H7 (cell line): Measurements from ENCODE around the gene HSD3B2. TPM values are rescaled to one million over a fixed set of nuclear protein-coding genes. Genes with fewer than 3 reads are reported as not detected.

ENCODE experiments used
- DNase-seq: peaks from one replicate; pipeline ENCODE4 v3.0.0; 2012
- H3K27me3 ChIP-seq: 2 replicates; pipeline ENCODE4 v1.6.0; 2011; ENCODE audit warnings: mild to moderate bottlenecking, low read length; ENCODE audit not compliant: control insufficient read depth, insufficient read depth
- H3K36me3 ChIP-seq: replicated peaks from 2 replicates; pipeline ENCODE4 v1.5.1; 2011; ENCODE audit warnings: low read length; ENCODE audit not compliant: control insufficient read depth, insufficient read depth
- H3K4me3 ChIP-seq: 2 replicates; pipeline ENCODE4 v1.5.1; 2011; ENCODE audit warnings: low read depth, mild to moderate bottlenecking, control low read depth, low read length, moderate library complexity; ENCODE audit not compliant: insufficient read depth
- total RNA-seq: library from RNA; depleted of rRNA; stranded (reverse); fragments of >200 nt; shearing (Covaris generic); gene quantifications from 2 replicates; pipeline ENCODE4 v1.2.3, GENCODE V29; 2014

The HSD3B2 gene
- total RNA-seq, 1 experiment from 2014 or later, result 0.07 TPM

DNA sequence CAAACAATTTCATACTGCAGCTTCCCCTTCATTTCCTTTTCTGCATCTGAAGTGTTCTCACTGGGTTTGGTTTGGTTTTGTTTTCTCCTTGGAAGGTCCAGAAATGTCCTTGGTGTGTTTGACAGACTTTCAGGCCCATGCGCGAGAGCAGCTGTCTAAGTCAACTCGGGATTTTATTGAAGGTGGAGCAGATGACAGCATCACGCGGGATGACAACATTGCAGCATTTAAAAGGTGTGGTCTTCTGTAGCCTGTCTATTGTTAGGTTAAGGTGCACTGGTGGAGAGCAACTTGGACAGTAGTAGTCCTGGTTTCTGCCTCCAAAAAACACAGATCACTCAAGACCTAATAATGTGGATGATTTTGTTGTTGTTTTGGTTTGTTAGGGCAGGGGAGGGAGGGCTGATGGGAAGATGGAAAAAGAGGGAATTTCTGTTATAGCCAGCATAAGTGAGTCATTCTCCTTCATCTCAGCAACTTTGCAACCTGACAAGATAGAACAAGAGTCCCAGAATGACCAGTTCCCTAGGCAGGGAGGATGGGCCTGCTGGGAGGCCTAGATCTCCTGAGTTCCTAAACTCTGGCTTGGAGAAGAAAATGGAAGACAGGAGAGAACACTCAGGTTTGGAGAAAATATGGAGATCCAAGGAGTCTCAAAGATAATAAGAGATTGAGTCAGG, 33.8 kb upstream of the HSD3B2 start:
- Histone ChIP-seq H3K27me3 (no peaks in the 10 kb centered on the region), H3K36me3 (no peaks in the 10 kb centered on the region), H3K4me3 (no peak overlapping the region)
- no peak for DNase-seq

- no peak overlapping the region for H3K4me3 ChIP-seq
- no peaks in the 10 kb centered on the region for H3K27me3 ChIP-seq
- no peaks in the 10 kb centered on the region for H3K36me3 ChIP-seq
- no peak for DNase-seq
Observed at GRCh38 chr1:119384591-119384990, 30.4 kb upstream of the HSD3B2 start.

DNA sequence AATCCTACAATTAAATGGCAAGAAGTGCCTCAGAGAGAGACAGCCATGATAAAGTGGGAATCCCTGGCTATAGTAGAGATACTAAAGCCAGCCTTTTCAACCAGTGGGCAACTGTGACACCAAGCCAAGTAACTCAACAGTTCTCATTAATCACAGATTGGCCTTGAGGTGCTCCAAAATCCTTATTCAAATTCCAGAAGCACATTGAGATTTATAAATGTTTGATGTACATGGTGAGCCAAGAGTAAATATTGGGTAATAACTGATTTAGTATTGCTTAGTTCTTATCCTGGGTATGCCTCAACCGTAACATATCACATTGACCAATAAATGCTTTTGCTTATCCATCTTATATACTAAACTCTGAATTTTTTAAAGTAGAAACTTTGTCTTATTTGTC, 29.3 kb upstream of the HSD3B2 start:
- DNase-seq, result no peak

GRCh38 chr1:119387858-119388257, 27.1 kb upstream of the HSD3B2 start:
- no peaks in the 10 kb centered on the region for H3K27me3 ChIP-seq
- no peak overlapping the region for H3K4me3 ChIP-seq
- peak; percentile 11 for DNase-seq
- no peaks in the 10 kb centered on the region for H3K36me3 ChIP-seq

More for the DNA sequence above, 29.3 kb upstream of the HSD3B2 start:
- Histone ChIP-seq H3K4me3 (no peak overlapping the region), H3K36me3 (no peaks in the 10 kb centered on the region), H3K27me3 (no peaks in the 10 kb centered on the region)

- no peak overlapping the region for H3K4me3 ChIP-seq
- no peaks in the 10 kb centered on the region for H3K36me3 ChIP-seq
- H3K27me3 ChIP-seq, result no peaks in the 10 kb centered on the region
- no peak for DNase-seq
Observed at GRCh38 chr1:119388450-119388849, 26.5 kb upstream of the HSD3B2 start.

DNA sequence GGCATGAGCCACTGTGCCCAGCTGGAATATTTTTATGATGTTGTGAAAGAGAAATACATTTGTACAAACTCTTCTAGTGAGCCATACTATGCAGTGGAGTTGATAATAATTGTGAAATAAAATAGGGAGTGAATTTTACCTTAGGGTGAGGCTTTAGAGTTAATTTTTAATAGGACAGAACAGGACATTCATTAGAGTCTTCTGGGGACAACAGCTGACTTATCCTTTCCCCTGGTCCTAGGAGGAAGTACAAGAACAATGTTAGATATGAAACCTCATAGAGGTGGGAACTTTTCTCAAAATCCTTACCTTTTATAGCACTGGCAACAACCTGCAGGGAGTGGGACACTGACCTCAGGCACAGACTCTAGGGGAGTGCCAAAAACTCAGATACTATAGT, 24.4 kb upstream of the HSD3B2 start:
- no peak for DNase-seq
- Histone ChIP-seq H3K27me3 (no peaks in the 10 kb centered on the region), H3K4me3 (no peak overlapping the region), H3K36me3 (no peaks in the 10 kb centered on the region)

- DNase-seq, result no peak
- H3K36me3 ChIP-seq, result no peaks in the 10 kb centered on the region
- no peaks in the 10 kb centered on the region for H3K27me3 ChIP-seq
- H3K4me3 ChIP-seq, result no peak overlapping the region
Observed at GRCh38 chr1:119391749-119392148, 23.2 kb upstream of the HSD3B2 start.

- no peak overlapping the region for H3K4me3 ChIP-seq
- DNase-seq, result no peak
- H3K36me3 ChIP-seq, result no peaks in the 10 kb centered on the region
- H3K27me3 ChIP-seq, result no peaks in the 10 kb centered on the region
Observed at GRCh38 chr1:119394085-119394484, 20.9 kb upstream of the HSD3B2 start.

DNA sequence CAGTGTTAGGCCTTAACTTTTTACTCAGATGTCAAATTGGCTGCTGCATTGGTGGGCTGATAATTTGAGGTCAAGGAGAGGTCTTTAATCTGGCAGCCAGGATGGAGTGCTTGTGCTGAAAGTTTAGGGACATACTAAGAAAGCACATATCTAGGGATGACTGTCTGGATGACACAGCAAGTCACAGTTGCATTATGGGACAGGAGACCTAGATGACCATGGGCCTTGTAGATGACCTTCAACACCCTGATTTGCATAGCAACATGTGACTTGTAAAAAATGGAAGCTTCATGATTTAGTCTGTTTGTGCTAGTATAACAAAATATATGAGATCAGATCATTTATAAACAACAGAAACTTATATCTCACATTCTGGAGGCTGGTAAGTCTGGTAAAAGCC, 18.0 kb upstream of the HSD3B2 start:
- DNase-seq, result no peak
- H3K36me3 ChIP-seq, result no peaks in the 10 kb centered on the region
- no peak overlapping the region for H3K4me3 ChIP-seq
- H3K27me3 ChIP-seq, result no peaks in the 10 kb centered on the region

- Histone ChIP-seq H3K27me3 (no peaks in the 10 kb centered on the region), H3K4me3 (no peak overlapping the region), H3K36me3 (no peaks in the 10 kb centered on the region)
- DNase-seq, result no peak
Observed at GRCh38 chr1:119397986-119398385, 17.0 kb upstream of the HSD3B2 start.

- H3K4me3 ChIP-seq, result no peak overlapping the region
- no peaks in the 10 kb centered on the region for H3K27me3 ChIP-seq
- DNase-seq, result no peak
- H3K36me3 ChIP-seq, result no peaks in the 10 kb centered on the region
Observed at GRCh38 chr1:119404736-119405135, 10.2 kb upstream of the HSD3B2 start.

- no peaks in the 10 kb centered on the region for H3K27me3 ChIP-seq
- no peak for DNase-seq
- no peak overlapping the region for H3K4me3 ChIP-seq
- H3K36me3 ChIP-seq, result no peaks in the 10 kb centered on the region
Observed at GRCh38 chr1:119409731-119410130, 5.2 kb upstream of the HSD3B2 start.

GRCh38 chr1:119410961-119411360, 4.0 kb upstream of the HSD3B2 start:
- no peak for DNase-seq
- Histone ChIP-seq H3K27me3 (no peaks in the 10 kb centered on the region), H3K36me3 (no peaks in the 10 kb centered on the region), H3K4me3 (no peak overlapping the region)

DNA sequence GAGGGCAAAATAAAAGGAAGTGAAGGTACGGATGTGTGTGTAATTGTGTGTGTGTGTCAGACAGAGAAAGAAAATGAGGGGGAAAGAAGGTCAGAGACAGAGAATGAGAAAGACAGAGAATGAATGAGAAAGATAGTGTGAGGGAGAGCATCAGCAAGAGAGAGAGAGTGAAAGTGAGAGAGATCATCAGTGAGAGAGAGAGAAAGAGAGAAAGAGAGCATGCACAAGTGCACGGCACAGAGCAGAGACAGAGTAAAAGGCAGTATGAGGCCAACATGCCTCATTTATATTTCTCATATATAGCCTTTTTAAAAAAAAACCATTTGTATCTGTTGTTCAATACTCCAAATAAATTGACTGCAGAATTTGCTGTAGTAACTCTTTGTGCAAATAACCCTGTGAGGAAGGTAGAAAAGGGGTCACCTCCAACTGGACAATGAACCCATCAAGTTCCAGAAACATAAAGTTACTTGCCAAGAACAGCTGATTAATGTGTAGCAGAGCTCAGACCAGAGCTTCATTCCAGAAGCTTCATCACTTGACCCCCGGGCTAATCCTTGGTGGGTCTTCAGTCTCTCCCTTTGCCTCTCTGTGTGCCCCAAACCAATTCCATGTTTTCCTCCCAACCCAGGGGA, 1.2 kb downstream of the HSD3B2 start:
- Histone ChIP-seq H3K27me3 (no peaks in the 10 kb centered on the region; the same call in 1 of the 2 replicates), H3K4me3 (no peak overlapping the region), H3K36me3 (no peaks in the 10 kb centered on the region)
- no peak for DNase-seq

DNA sequence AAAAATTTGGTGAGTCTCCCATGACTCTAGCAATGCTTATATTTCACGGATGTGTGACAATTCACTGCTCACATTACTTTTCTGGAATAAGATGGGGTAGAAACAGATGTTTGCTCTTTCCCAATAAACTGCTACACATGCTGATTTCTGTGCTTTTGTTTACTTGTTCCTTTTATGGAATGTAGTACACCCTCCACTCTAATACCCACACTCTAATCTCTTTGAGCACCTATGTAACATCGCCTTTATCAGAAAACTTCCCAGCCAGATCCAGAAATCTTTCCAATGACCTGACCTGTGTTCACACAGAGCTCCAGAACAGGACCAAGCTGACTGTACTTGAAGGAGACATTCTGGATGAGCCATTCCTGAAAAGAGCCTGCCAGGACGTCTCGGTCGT, 4.2 kb downstream of the HSD3B2 start:
- H3K36me3 ChIP-seq, result no peaks in the 10 kb centered on the region
- no peaks in the 10 kb centered on the region; the same call in 1 of the 2 replicates for H3K27me3 ChIP-seq
- DNase-seq, result no peak
- no peak overlapping the region for H3K4me3 ChIP-seq
